ENCODE measurements around the gene EOGT.

EOGT gene

DNA sequence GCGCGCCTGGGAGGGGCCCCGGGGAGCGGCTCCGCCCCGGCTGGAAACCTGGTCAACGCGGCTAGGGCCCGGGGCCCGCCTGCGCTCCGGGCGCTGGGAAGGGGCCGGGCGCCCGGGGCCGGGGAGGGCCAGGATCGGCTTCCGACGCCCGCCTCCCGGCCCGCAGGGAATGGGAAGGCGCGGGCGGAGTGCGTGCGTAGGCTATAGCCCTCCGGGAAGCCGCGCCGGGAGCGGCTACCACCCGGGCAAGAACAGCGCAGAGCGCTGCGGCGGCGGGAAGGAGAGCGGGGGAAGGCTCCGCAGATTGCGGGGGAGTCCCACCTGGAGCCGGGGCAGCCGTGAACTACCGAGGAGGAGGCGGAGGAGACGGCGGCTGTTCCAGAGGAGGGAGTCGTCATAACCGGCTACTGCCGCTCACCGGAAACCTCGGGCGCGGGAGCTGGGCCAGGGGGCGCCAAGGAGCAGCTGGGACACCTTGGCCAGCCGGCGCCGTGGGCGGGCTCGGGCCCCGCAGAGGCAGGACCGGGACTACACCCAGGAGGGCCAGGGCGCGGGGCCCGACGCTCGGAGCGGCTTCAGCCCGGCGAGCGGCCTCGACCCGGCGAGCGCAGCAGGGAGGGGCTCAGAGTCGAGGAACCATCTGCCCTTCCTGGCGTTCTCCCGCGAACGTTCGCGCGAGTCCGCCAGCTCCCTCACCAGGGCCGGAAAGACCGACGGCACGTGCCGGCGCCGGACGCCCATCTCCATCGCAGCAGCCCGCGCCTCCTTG is at the start of gene EOGT:
Gene EOGT (minus strand): TSS at position 432 of the 769 bp plus-strand sequence. CDS start 3,838 bp downstream, outside the sequence.
- no peak for TF ChIP-seq ZNF274 (IDR thresholded peaks at IDR 0.05; ENCODE audit: low read depth, low read length)
- peak within 1 kb of the TSS; percentile 71 for H3K4me3 ChIP-seq (ENCODE audit: low read length)

GRCh38 chr3:69059688-69060087 is 46.2 kb upstream of the EOGT start:
- TF ChIP-seq ZNF274 (IDR thresholded peaks at IDR 0.05; ENCODE audit: low read depth, low read length) = no peak
- H3K4me3 ChIP-seq (ENCODE audit: low read length) = no peak overlapping the region

GRCh38 chr3:69058947-69059224 is 45.4 kb upstream of the EOGT start:
- H3K4me3 ChIP-seq (ENCODE audit: low read length) = no peak overlapping the region
- no peak for TF ChIP-seq ZNF274 (IDR thresholded peaks at IDR 0.05; ENCODE audit: low read depth, low read length)

DNA sequence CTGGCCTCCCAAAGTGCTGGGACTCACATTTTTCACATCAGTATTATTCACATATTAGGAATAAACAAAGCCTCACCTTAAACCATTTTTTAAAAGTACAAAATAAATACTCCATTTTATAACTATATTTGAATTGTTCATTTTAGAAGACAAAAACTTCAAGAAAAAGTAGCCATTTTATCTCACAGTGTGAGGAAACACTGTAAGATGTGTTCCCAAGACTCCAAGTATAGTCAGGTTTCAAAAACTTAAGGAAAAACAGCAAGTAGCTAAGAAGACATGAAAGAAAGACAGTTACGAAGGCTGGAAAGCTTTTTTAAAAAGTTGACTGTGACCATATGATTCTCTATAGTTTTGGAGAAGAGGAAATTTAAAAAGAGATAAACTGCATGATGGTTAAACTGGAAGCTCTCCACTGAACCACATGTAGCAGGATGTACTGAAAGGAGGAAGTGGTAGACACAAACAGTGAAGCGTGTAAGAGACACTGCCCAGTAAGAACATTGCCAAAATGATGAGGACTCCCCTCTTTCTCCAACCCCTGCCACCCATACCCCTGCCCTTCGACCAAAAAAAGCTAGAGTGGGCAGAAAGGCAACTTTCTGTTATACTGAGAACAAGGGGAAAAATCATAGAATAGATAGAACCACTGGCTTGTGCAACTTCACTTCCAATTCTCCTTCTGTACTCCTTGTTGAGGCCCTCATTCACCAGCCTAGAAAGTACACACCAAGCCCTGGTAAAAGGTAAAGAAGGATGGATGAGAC is 44.9 kb upstream of the EOGT start:
- H3K4me3 ChIP-seq (ENCODE audit: low read length) = no peak overlapping the region; the same call in 1 of the 2 replicates
- TF ChIP-seq ZNF274 (IDR thresholded peaks at IDR 0.05; ENCODE audit: low read depth, low read length) = no peak

- peak overlapping the region; percentile 30; the same call in 1 of the 2 replicates for H3K4me3 ChIP-seq (ENCODE audit: low read length)
- no peak for TF ChIP-seq ZNF274 (IDR thresholded peaks at IDR 0.05; ENCODE audit: low read depth, low read length)
Measured at GRCh38 chr3:69052472-69052898, 39.0 kb upstream of the EOGT start.

- H3K4me3 ChIP-seq (ENCODE audit: low read length) = peak within 1 kb of the TSS; percentile 80
- TF ChIP-seq ZNF274 (IDR thresholded peaks at IDR 0.05; ENCODE audit: low read depth, low read length) = no peak
Measured at GRCh38 chr3:69051756-69052471, 38.4 kb upstream of the EOGT start, which contains the start of gene TMF1. Gene TMF1 (minus strand): TSS chr3:69052333. CDS start chr3:69052086, 247 bp downstream.

GRCh38 chr3:69048990-69049389 is 35.5 kb upstream of the EOGT start:
- no peak overlapping the region for H3K4me3 ChIP-seq (ENCODE audit: low read length)

DNA sequence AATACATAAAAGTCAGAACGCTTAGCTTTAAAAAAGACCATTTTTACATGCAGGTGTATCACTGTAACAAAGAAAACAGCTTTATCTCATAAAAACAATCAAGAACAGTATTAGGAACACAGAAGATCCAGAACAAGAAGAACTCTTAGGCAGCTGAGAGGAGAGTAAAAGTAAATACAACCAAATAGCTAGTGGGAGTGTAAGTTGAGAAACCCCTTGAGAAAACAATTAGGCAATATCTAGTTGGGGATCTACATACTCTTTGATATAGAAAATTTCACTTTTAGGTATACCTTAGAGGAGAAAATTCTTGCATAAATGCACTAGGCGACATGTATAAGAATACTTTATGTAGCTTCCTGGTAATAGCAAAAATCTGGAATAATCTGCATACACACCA is 31.1 kb upstream of the EOGT start:
- H3K4me3 ChIP-seq (ENCODE audit: low read length) = no peak overlapping the region
- TF ChIP-seq ZNF274 (IDR thresholded peaks at IDR 0.05; ENCODE audit: low read depth, low read length) = no peak

More at GRCh38 chr3:69048990-69049389, 35.5 kb upstream of the EOGT start:
- TF ChIP-seq ZNF274 (IDR thresholded peaks at IDR 0.05; ENCODE audit: low read depth, low read length) = no peak

DNA sequence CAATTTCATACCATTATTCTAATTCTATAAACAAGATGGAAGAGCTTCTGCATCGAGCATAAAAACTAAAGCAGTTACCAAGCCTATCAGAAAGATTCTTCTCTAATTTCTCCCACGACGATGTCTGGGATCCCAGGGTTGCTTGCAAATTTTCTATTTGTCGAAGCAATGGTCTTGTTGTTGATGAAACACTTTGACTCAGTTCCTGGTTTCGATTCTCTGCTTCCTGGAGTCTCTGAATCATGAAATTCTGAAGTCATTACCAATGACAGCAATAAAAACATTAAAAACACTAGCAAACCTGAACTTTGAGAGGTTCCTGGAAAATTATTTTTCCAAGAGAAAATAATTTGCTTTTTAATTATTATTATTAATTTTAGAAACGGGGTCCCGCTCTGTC is 20.0 kb upstream of the EOGT start:
- H3K4me3 ChIP-seq (ENCODE audit: low read length) = no peak overlapping the region
- no peak for TF ChIP-seq ZNF274 (IDR thresholded peaks at IDR 0.05; ENCODE audit: low read depth, low read length)

DNA sequence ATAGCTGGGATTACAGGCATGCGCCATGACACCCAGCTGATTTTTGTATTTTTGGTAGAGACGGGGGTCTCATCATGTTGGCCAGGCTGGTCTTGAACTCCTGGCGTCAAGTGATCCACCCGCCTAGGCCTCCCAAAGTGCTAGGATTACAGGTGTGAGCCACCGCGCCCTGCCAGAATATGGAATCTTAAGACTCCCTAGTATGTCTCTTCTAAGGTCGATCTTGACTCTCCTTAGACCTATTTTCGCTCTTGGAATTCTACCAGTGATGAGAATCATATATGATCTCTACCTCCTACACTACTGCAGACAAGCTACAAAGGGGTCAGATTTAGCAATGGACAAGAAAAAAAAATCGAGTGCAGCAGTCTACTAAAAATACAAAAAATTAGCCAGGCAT is 19.3 kb upstream of the EOGT start:
- no peak overlapping the region for H3K4me3 ChIP-seq (ENCODE audit: low read length)
- TF ChIP-seq ZNF274 (IDR thresholded peaks at IDR 0.05; ENCODE audit: low read depth, low read length) = no peak

DNA sequence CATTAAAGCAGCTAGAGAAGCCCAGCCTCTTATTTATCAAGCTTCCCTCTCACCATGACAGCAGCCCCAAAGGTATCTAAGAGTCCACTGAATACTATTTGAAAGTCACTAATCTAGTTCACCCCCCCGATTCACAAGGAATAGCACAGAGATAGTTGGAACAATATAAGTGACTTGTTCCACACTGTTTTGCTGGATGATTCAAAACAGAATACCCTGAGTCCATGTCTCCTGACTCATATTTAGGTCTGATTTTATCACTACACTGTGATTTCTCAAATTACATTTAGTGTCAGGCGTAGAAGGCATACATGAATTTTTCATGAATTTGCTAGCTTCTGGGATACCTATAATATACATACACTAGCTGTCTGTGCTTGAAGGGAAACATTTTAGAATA is 18.7 kb upstream of the EOGT start:
- no peak for TF ChIP-seq ZNF274 (IDR thresholded peaks at IDR 0.05; ENCODE audit: low read depth, low read length)
- H3K4me3 ChIP-seq (ENCODE audit: low read length) = no peak overlapping the region

DNA sequence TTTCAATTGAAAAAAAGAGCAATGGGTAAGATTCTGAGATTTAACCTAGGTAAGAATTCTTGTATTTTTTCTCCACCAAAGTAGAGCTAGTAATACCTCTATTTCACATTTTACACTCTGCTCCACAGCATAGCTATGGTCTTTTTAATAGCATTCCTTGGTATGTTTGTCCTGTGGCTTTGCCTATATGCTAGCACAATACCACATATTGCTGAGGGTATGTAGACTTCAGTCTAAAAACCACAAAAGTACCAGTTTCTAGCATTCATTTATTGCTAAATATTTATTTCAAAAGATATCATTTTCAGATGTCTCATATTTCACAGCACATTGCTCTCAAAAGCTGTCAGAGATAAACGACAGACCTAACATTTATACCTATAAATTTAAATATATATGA is 18.2 kb upstream of the EOGT start:
- no peak for TF ChIP-seq ZNF274 (IDR thresholded peaks at IDR 0.05; ENCODE audit: low read depth, low read length)
- H3K4me3 ChIP-seq (ENCODE audit: low read length) = no peak overlapping the region

- no peak overlapping the region for H3K4me3 ChIP-seq (ENCODE audit: low read length)
- no peak for TF ChIP-seq ZNF274 (IDR thresholded peaks at IDR 0.05; ENCODE audit: low read depth, low read length)
Measured at GRCh38 chr3:69020857-69021256, 7.4 kb upstream of the EOGT start.

DNA sequence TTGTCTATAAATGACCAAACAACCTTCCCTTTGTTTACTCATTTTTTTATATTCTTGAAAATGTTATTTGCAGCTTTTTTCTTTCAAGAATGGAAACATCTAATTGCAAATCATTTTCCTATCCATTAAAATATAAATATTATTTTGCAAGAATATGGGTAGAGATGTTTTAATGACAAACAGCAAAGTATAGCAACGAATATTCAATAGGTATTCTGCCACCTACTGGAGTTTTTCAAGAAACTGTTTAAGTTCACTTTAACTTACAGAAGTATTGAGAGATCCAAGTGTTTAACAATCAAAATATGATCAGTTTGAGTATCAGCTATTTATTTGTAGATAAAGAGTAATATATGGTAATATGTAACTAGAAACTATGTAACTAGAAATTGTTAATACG is 6.9 kb upstream of the EOGT start:
- no peak overlapping the region for H3K4me3 ChIP-seq (ENCODE audit: low read length)
- no peak for TF ChIP-seq ZNF274 (IDR thresholded peaks at IDR 0.05; ENCODE audit: low read depth, low read length)

Measured in GM08714 (cell line).